DOHH2 (cell line): ENCODE results near the gene CHN2.

Experiments used
- H3F3A ChIP-seq: fragments of 200-600 bp; sonication (generic), shearing (Covaris generic); 2 replicates; pipeline ENCODE4 v1.6.0; 2016; ENCODE audit warnings: antibody characterized with exemption, mild to moderate bottlenecking; ENCODE audit not compliant: control insufficient read depth, insufficient read depth
- H3K27ac ChIP-seq: fragments of 200-600 bp; sonication (generic); 2 replicates; pipeline ENCODE4 v1.5.1; 2014; ENCODE audit warnings: low read depth, mild to moderate bottlenecking, low read length, moderate library complexity
- H3K27me3 ChIP-seq: fragments of 200-600 bp; sonication (generic); 2 replicates; pipeline ENCODE4 v1.6.1; 2014; ENCODE audit warnings: mild to moderate bottlenecking, low read length, mixed read lengths; ENCODE audit not compliant: control insufficient read depth
- H3K36me3 ChIP-seq: fragments of 200-600 bp; sonication (generic); 2 replicates; pipeline ENCODE4 v1.6.1; 2014; ENCODE audit warnings: mild to moderate bottlenecking, low read length, moderate library complexity, mixed read lengths; ENCODE audit not compliant: control insufficient read depth
- H3K4me1 ChIP-seq: fragments of 200-600 bp; sonication (generic); 2 replicates; pipeline ENCODE4 v1.6.1; 2014; ENCODE audit warnings: mild to moderate bottlenecking, low read length, mixed read lengths; ENCODE audit not compliant: control insufficient read depth
- H3K4me2 ChIP-seq: fragments of 200-600 bp; sonication (generic); 2 replicates; pipeline ENCODE4 v1.6.0; 2014; ENCODE audit warnings: mild to moderate bottlenecking, low read length, moderate library complexity
- H3K4me3 ChIP-seq: fragments of 200-600 bp; sonication (generic); 2 replicates; pipeline ENCODE4 v1.5.1; 2014; ENCODE audit warnings: mild to moderate bottlenecking, low read length, mixed read lengths
- H3K79me2 ChIP-seq: fragments of 200-600 bp; sonication (generic); 2 replicates; pipeline ENCODE4 v1.6.1; 2014; ENCODE audit warnings: mild to moderate bottlenecking, low read length, mixed read lengths; ENCODE audit not compliant: control insufficient read depth
- H3K9me2 ChIP-seq: fragments of 200-600 bp; sonication (generic); replicated peaks from 2 replicates; pipeline ENCODE4 v1.6.1; 2014; ENCODE audit warnings: mild to moderate bottlenecking, low read length, mixed read lengths; ENCODE audit not compliant: control insufficient read depth
- H3K9me3 ChIP-seq: fragments of 200-600 bp; sonication (generic); 2 replicates; pipeline ENCODE4 v1.6.1; 2014; ENCODE audit warnings: antibody characterized with exemption, low read length, mixed read lengths; ENCODE audit not compliant: control insufficient read depth, insufficient read depth
- H4K20me1 ChIP-seq: fragments of 200-600 bp; sonication (generic); 2 replicates; pipeline ENCODE4 v1.6.0; 2014; ENCODE audit warnings: low read depth, mild to moderate bottlenecking, antibody characterized with exemption, low read length, moderate library complexity; ENCODE audit not compliant: control insufficient read depth, insufficient read depth
- CTCF ChIP-seq: fragments of 200-600 bp; sonication (generic); IDR thresholded peaks from one replicate; pipeline ENCODE4 v1.5.1; 2014; ENCODE audit warnings: antibody characterized with exemption, mild to moderate bottlenecking, low read depth, low read length; ENCODE audit not compliant: poor library complexity, severe bottlenecking
- EZH2phosphoT487 ChIP-seq: fragments of 200-600 bp; sonication (generic); IDR thresholded peaks from 2 replicates; pipeline ENCODE4 v1.6.1; 2017; ENCODE audit warnings: borderline replicate concordance, mild to moderate bottlenecking, antibody characterized with exemption, low read length, moderate library complexity, mixed read lengths

Gene CHN2

GRCh38 chr7:29228289-29229011 lies 33.9 kb downstream of the CHN2 start:
- no peaks in the 10 kb centered on the region for H3K79me2 ChIP-seq
- H4K20me1 ChIP-seq, result no peaks in the 10 kb centered on the region
- H3K4me2 ChIP-seq, result no peak overlapping the region
- TF ChIP-seq EZH2phosphoT487 (no peak), CTCF (no peak)
- no peaks in the 10 kb centered on the region for H3F3A ChIP-seq
- no peak overlapping the region for H3K4me3 ChIP-seq
- H3K36me3 ChIP-seq, result no peaks in the 10 kb centered on the region
- no peaks in the 10 kb centered on the region for H3K9me3 ChIP-seq
- H3K4me1 ChIP-seq, result no peaks in the 10 kb centered on the region
- 0 out of 2 replicates have a peak, but pooled peaks cover 4% of the 10 kb centered on the region for H3K27me3 ChIP-seq
- H3K9me2 ChIP-seq, result no peaks in the 10 kb centered on the region
- no peak overlapping the region for H3K27ac ChIP-seq

- TF ChIP-seq CTCF (no peak), EZH2phosphoT487 (no peak)
- H3K79me2 ChIP-seq, result no peaks in the 10 kb centered on the region
- H3K4me1 ChIP-seq, result no peaks in the 10 kb centered on the region
- no peak overlapping the region for H3K4me2 ChIP-seq
- no peaks in the 10 kb centered on the region for H3K9me3 ChIP-seq
- H4K20me1 ChIP-seq, result no peaks in the 10 kb centered on the region
- H3K27me3 ChIP-seq, result 0 out of 2 replicates have a peak, but pooled peaks cover 4% of the 10 kb centered on the region
- no peaks in the 10 kb centered on the region for H3K36me3 ChIP-seq
- H3F3A ChIP-seq, result no peaks in the 10 kb centered on the region
- H3K9me2 ChIP-seq, result no peaks in the 10 kb centered on the region
- H3K4me3 ChIP-seq, result no peak overlapping the region
- H3K27ac ChIP-seq, result no peak overlapping the region
Measured at GRCh38 chr7:29229066-29229465, 34.5 kb downstream of the CHN2 start.

GRCh38 chr7:29229946-29230345 lies 35.4 kb downstream of the CHN2 start:
- Histone ChIP-seq H3K4me3 (no peak overlapping the region), H3K4me1 (no peaks in the 10 kb centered on the region), H3K79me2 (no peaks in the 10 kb centered on the region), H3K27me3 (0 out of 2 replicates have a peak, but pooled peaks cover 4% of the 10 kb centered on the region), H3K27ac (no peak overlapping the region), H3K9me2 (no peaks in the 10 kb centered on the region), H3K4me2 (no peak overlapping the region), H3K36me3 (no peaks in the 10 kb centered on the region), H3F3A (no peaks in the 10 kb centered on the region), H3K9me3 (no peaks in the 10 kb centered on the region), H4K20me1 (no peaks in the 10 kb centered on the region)
- no peak for TF ChIP-seq CTCF
- no peak for TF ChIP-seq EZH2phosphoT487
